Ishikawa (cell line): ENCODE data around the gene KLC3.
A peak's percentile ranks its signal among the peaks of the same experiment; 100 is the strongest.

Experiments
- NFIC ChIP-seq: IDR thresholded peaks from 2 replicates; pipeline ENCODE4 v1.6.1; 2012
- TAF1 ChIP-seq: IDR thresholded peaks from 2 replicates; pipeline ENCODE4 v1.6.1; 2012; ENCODE audit warnings: low read depth, mild to moderate bottlenecking

- TF ChIP-seq NFIC: no peak
- peak; percentile 46; the same call in 1 of the 2 replicates for TF ChIP-seq TAF1
Observed at GRCh38 chr19:45370410-45371204, 30.1 kb downstream of the KLC3 start, which contains the start of gene ERCC2.
